HG03460 (cell line): Measurements from ENCODE around the gene HIBCH.
"Not testable (repeated sequence)": the region's sequence is repeated elsewhere in the genome, so short reads cannot be mapped to it uniquely, and the experiment has no call there.

Experiments used
- ATAC-seq: cut with Tn5 transposase; IDR thresholded peaks from one replicate; pipeline ENCODE4 v1.9.1; 2021; ENCODE audit not compliant: unreplicated experiment

The HIBCH gene

GRCh38 chr2:190312635-190313025 lies 7.0 kb downstream of the HIBCH start:
- not testable (repeated sequence) for ATAC-seq

- no peak for ATAC-seq
These were observed 7.6 kb downstream of the HIBCH start for GRCh38 chr2:190311893-190312634.

- ATAC-seq: no peak
These were observed 11.6 kb downstream of the HIBCH start for GRCh38 chr2:190308031-190308430.

- ATAC-seq: no peak
These were observed 15.2 kb downstream of the HIBCH start for GRCh38 chr2:190304404-190304803.

GRCh38 chr2:190303647-190304046 lies 16.0 kb downstream of the HIBCH start:
- ATAC-seq: no peak

GRCh38 chr2:190302052-190302451 lies 17.6 kb downstream of the HIBCH start:
- no peak for ATAC-seq

- ATAC-seq: no peak
These were observed 18.6 kb downstream of the HIBCH start for GRCh38 chr2:190301032-190301431.

- ATAC-seq: not testable (repeated sequence)
These were observed 21.7 kb downstream of the HIBCH start for GRCh38 chr2:190297880-190298279.

- no peak for ATAC-seq
These were observed 35.8 kb downstream of the HIBCH start for GRCh38 chr2:190283783-190284182.

- ATAC-seq: no peak
These were observed 38.9 kb downstream of the HIBCH start for GRCh38 chr2:190280565-190281350.

GRCh38 chr2:190279256-190280134 lies 40.1 kb downstream of the HIBCH start:
- ATAC-seq: not testable (repeated sequence)

GRCh38 chr2:190277234-190278112 lies 42.2 kb downstream of the HIBCH start:
- no peak for ATAC-seq

GRCh38 chr2:190272457-190272842 lies 47.2 kb downstream of the HIBCH start:
- no peak for ATAC-seq

- no peak for ATAC-seq
These were observed 47.7 kb downstream of the HIBCH start for GRCh38 chr2:190271783-190272456.

- ATAC-seq: no peak
These were observed 49.3 kb downstream of the HIBCH start for GRCh38 chr2:190270298-190270697.

GRCh38 chr2:190269699-190270098 lies 49.9 kb downstream of the HIBCH start:
- ATAC-seq: not testable (repeated sequence)

- ATAC-seq: no peak
These were observed 52.3 kb downstream of the HIBCH start for GRCh38 chr2:190267302-190267701.

GRCh38 chr2:190266314-190266713 lies 53.3 kb downstream of the HIBCH start:
- no peak for ATAC-seq

GRCh38 chr2:190261851-190262250 lies 57.8 kb downstream of the HIBCH start:
- no peak for ATAC-seq

- no peak for ATAC-seq
These were observed 63.5 kb downstream of the HIBCH start for GRCh38 chr2:190256087-190256486.
